Fibroblast of villous mesenchyme (primary cell): ENCODE measurements around the gene IL12RB1. TPM values are rescaled to one million over a fixed set of nuclear protein-coding genes. Genes with fewer than 3 reads are reported as not detected.

Experiments
- DNase-seq: peaks from one replicate; pipeline ENCODE4 v3.0.0-alpha.2; 2010; ENCODE audit warnings: low read depth
- H3K4me3 ChIP-seq: 2 replicates; pipeline ENCODE4 v1.5.1; 2011; ENCODE audit warnings: low read depth, mild to moderate bottlenecking, low read length
- total RNA-seq: library from RNA; depleted of rRNA; stranded (reverse); fragments of >200 nt; gene quantifications from 2 replicates; pipeline ENCODE4 v1.2.3, GENCODE V29; 2012
- TF ChIP-seq, protein P1 (sequence below): IDR thresholded peaks from 2 replicates; pipeline ENCODE4 v1.5.1; 2012; ENCODE audit warnings: low read depth, mild to moderate bottlenecking, low read length; ENCODE audit not compliant: insufficient read depth

The IL12RB1 gene
- total RNA-seq, 1 donor = 1.3 TPM

DNA sequence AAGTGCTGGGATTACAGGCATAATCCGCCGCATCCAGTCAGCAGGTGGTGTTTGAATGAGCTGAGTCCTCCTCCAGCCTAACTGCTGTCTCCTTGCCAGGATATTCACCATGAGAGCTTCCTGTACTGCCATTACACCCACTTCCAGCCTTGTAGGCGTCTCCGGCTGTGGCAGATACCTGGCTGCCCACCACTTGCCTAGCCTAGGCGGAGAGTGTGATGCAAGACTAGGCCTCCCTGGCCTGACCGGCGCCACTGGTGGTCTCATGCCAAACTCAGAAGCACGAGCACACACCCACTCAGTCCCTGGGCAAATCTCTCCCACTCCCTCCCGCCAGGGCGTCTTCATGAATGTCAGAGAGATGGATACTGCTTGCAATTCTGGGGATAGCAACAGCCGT lies 16.6 kb downstream of the IL12RB1 start:
- TF ChIP-seq, protein P1, sequence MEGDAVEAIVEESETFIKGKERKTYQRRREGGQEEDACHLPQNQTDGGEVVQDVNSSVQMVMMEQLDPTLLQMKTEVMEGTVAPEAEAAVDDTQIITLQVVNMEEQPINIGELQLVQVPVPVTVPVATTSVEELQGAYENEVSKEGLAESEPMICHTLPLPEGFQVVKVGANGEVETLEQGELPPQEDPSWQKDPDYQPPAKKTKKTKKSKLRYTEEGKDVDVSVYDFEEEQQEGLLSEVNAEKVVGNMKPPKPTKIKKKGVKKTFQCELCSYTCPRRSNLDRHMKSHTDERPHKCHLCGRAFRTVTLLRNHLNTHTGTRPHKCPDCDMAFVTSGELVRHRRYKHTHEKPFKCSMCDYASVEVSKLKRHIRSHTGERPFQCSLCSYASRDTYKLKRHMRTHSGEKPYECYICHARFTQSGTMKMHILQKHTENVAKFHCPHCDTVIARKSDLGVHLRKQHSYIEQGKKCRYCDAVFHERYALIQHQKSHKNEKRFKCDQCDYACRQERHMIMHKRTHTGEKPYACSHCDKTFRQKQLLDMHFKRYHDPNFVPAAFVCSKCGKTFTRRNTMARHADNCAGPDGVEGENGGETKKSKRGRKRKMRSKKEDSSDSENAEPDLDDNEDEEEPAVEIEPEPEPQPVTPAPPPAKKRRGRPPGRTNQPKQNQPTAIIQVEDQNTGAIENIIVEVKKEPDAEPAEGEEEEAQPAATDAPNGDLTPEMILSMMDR = no peak
- no peak overlapping the region for H3K4me3 ChIP-seq
- no peak for DNase-seq

DNA sequence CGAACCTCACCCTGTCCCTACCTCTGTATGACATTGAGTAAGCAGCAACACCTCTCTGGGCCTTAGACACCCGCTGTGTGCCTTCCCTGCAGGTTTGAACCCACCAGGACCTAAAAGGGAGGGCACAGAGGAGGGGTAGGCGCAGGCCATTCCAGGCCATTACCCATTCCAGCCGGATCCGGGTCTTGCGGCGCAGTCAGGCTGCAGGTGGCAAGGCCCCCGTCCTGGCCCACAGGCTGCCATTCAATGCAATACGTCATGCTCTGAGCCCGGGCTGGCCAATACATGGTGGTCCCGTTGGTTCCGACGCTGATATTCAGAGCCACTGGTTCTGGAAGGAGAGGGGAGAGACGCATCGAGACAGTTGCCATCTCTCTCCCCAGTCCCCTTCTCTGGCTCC lies 17.4 kb downstream of the IL12RB1 start:
- TF ChIP-seq, protein P1 = no peak
- H3K4me3 ChIP-seq = no peak overlapping the region
- no peak for DNase-seq

DNA sequence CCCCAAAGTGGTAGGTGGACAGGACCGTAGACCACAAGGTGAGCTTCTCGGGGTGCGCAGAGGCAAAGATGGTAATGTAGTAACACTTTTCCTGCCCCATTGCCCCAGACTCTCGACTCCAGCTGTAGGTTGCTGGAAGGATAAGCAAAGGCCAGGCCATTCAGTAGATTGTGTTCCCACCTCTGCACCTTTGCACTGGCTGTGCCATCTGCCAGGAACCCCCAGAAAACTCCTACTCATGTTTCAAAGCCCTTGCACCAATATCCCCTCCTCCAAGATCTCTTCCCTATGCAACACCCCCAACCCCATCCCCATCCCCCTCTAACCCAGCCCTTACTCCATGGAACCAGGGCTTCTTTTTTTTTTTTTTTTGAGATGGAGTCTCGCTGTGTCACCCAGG lies 18.3 kb downstream of the IL12RB1 start:
- no peak for DNase-seq
- H3K4me3 ChIP-seq = no peak overlapping the region
- TF ChIP-seq, protein P1 = no peak

DNA sequence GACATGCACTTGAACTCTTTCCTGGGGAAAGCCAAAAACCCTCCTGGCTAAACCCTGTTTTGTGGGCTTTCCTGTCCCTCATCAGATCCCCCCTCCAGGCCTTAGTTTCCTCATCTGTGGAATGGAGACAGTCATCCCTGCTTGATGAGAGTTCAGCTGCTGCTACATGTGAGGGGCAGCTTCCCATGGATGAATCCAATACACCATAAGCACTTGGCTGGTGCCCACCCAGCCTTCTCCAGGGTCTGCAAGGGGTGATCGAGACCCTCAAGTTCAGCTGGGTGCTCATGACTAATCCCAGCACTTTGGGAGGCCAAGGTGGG lies 21.6 kb downstream of the IL12RB1 start:
- H3K4me3 ChIP-seq = no peak overlapping the region
- no peak for DNase-seq
- TF ChIP-seq, protein P1 = no peak

DNA sequence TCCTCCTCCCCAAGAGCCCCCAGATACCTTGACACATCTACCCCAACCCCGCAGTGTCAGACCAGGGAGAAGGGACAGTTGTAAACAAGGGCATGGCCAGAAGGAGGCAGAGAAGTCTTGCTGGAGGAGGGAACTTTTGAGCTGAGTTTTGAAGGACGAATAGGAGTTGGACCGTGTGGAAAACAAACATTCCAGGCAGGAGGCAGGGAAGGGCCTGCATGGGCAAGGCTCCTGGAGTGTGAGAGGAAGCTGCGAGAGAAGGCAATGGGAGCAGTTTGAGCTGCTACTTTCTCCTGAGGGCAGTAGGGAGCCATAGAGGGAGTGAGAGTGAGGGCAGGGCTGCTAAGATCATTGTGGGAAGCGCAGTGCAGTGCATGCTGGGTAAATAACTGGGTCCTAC lies 23.3 kb downstream of the IL12RB1 start:
- TF ChIP-seq, protein P1 = no peak
- no peak for DNase-seq
- no peak overlapping the region for H3K4me3 ChIP-seq

DNA sequence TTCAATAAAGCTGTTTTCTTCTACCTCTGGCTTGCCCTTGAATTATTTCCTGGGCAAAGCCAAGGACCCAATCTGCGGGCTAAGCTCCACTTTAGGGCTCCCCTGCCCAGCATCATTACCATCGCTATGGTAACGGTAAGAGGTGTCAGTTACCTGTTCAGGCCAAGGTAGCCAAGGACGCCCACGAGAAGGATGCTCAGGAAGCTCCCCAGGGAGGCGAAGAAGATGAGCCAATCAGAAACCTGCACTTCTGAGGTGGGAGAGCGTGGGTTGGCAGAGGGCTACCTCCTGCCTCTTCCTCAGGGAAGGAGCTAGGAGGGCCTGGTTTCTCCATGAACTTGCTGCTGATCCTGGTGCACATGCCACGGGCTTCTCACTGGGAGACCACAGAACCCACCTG lies 24.7 kb downstream of the IL12RB1 start:
- H3K4me3 ChIP-seq = no peak overlapping the region
- TF ChIP-seq, protein P1 = no peak
- no peak for DNase-seq

DNA sequence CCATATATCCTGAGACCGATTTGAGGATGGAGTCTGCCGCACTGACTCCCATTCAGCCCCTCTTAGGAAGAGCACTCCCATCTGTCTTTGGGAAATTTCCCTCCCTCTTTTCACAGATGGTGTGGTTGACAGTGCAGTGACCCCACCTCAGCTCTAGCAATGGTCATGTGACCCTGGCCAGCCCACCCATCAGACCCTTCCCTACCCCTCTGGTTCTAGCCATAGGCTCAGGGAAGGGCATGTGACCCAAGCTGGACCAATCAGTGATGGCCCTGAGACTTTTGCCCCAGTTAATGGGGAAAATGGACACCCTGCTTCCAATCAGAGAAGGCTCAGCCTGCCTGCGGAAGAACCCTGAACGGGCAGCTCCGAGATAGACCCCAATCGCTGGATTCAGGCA lies 26.3 kb downstream of the IL12RB1 start:
- no peak for DNase-seq
- TF ChIP-seq, protein P1 = no peak
- no peak overlapping the region for H3K4me3 ChIP-seq
